Left ventricle myocardium inferior (tissue), 1 donor: ENCODE data around the gene ALDH1A1. TPM values are rescaled to one million over a fixed set of nuclear protein-coding genes. Genes with fewer than 3 reads are reported as not detected.

Experiments
- DNase-seq: peaks from one replicate; pipeline ENCODE4 v3.0.0-alpha.2; 2020
- H3K27ac ChIP-seq: fragments of 200-600 bp; replicated peaks from 2 replicates; pipeline ENCODE4 v1.8.0; 2021
- H3K27me3 ChIP-seq: fragments of 200-600 bp; 2 replicates; pipeline ENCODE4 v1.8.0; 2021; ENCODE audit warnings: low read depth
- H3K36me3 ChIP-seq: fragments of 200-600 bp; 2 replicates; pipeline ENCODE4 v1.8.0; 2021
- H3K4me1 ChIP-seq: fragments of 200-600 bp; 2 replicates; pipeline ENCODE4 v1.8.0; 2021
- H3K4me3 ChIP-seq: fragments of 200-600 bp; 2 replicates; pipeline ENCODE4 v1.8.0; 2021; ENCODE audit warnings: mild to moderate bottlenecking, moderate library complexity
- H3K9me3 ChIP-seq: fragments of 200-600 bp; replicated peaks from 2 replicates; pipeline ENCODE4 v1.8.0; 2021
- intact Hi-C: fragments of 100-400 bp; cut with micrococcal nuclease; formaldehyde crosslinking; loops from one replicate; pipeline ENCODE4 v1.11.0; 2022
- total RNA-seq: library from RNA; stranded (reverse); fragmentation: NEBNext Ultra II Directional; extraction: Animal tissue kit (Norgen Biotek cat#: 25700); gene quantifications from one replicate; pipeline ENCODE4 v1.2.1, GENCODE V29; 2021
- TF ChIP-seq, protein P1 (sequence below): fragments of 200-600 bp; IDR thresholded peaks from 2 replicates; pipeline ENCODE4 v1.8.0; 2021; ENCODE audit warnings: antibody characterized with exemption, mild to moderate bottlenecking, borderline replicate concordance
- donor health status: DM: no; HTN: yes; CAD: no; lungs with severe emphysema.

ALDH1A1 gene
- total RNA-seq, 1 donor from 2014 or later: 20.7 TPM

- intact Hi-C loops: no loop called here
- H3K27me3 ChIP-seq: no peaks in the 10 kb centered on the region
- no peaks in the 10 kb centered on the region for H3K36me3 ChIP-seq
- H3K9me3 ChIP-seq: no peaks in the 10 kb centered on the region
- H3K27ac ChIP-seq: no peak overlapping the region
- no peaks in the 10 kb centered on the region for H3K4me1 ChIP-seq
- TF ChIP-seq, protein P1, sequence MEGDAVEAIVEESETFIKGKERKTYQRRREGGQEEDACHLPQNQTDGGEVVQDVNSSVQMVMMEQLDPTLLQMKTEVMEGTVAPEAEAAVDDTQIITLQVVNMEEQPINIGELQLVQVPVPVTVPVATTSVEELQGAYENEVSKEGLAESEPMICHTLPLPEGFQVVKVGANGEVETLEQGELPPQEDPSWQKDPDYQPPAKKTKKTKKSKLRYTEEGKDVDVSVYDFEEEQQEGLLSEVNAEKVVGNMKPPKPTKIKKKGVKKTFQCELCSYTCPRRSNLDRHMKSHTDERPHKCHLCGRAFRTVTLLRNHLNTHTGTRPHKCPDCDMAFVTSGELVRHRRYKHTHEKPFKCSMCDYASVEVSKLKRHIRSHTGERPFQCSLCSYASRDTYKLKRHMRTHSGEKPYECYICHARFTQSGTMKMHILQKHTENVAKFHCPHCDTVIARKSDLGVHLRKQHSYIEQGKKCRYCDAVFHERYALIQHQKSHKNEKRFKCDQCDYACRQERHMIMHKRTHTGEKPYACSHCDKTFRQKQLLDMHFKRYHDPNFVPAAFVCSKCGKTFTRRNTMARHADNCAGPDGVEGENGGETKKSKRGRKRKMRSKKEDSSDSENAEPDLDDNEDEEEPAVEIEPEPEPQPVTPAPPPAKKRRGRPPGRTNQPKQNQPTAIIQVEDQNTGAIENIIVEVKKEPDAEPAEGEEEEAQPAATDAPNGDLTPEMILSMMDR: no peak
- no peak overlapping the region for H3K4me3 ChIP-seq
- DNase-seq: no peak
Measured at GRCh38 chr9:72898360-72898759, 54.5 kb downstream of the ALDH1A1 start.

GRCh38 chr9:72897069-72897649 lies 55.7 kb downstream of the ALDH1A1 start:
- intact Hi-C loops: no loop called here
- Histone ChIP-seq H3K4me3 (no peak overlapping the region), H3K36me3 (no peaks in the 10 kb centered on the region), H3K27ac (no peak overlapping the region), H3K9me3 (no peaks in the 10 kb centered on the region), H3K27me3 (no peaks in the 10 kb centered on the region), H3K4me1 (no peaks in the 10 kb centered on the region)
- TF ChIP-seq, protein P1: no peak
- no peak for DNase-seq

DNA sequence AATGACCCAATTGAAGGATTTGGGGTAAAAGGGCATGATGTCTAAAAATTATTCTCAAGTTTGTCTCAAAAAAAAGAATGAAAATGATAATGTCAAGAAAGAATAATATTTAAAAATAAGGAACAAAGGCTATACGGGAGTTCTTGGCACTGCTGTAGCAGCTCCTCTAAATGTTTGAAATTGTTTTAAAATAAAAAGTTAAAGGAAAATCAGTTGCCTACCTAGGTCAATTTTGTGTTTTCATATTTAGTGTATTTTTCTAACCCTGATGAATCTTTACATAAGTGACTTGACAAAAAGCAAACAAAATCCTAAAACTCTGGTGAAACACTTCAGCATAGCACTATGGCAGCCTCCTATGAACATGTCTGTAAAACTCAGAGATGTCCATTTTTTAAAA lies 56.4 kb downstream of the ALDH1A1 start:
- no peaks in the 10 kb centered on the region for H3K27me3 ChIP-seq
- no peak for DNase-seq
- no peak overlapping the region for H3K27ac ChIP-seq
- H3K36me3 ChIP-seq: no peaks in the 10 kb centered on the region
- no peak overlapping the region for H3K4me3 ChIP-seq
- no peaks in the 10 kb centered on the region for H3K9me3 ChIP-seq
- TF ChIP-seq, protein P1: no peak
- intact Hi-C loops: no loop called here
- no peaks in the 10 kb centered on the region for H3K4me1 ChIP-seq

DNA sequence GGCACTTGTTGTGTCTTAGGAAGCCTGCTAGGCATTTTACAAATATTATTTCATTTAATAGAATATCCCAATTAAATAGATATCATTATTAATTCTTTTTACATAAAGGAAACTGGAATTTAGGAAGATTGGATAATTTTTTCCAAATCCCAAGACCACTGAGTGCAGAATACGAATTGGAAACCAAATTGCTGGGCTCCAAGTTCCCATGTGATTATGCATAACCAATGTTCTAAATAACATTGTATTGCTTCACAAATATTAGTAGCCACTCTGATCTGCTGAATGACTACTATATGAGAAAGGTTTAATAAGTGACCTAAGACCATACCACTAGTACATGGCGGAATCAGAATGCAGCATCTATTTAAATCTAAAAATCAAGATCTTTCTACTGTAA lies 57.7 kb downstream of the ALDH1A1 start:
- no peaks in the 10 kb centered on the region for H3K27me3 ChIP-seq
- TF ChIP-seq, protein P1: no peak
- no peaks in the 10 kb centered on the region for H3K4me1 ChIP-seq
- H3K36me3 ChIP-seq: no peaks in the 10 kb centered on the region
- no peak overlapping the region for H3K4me3 ChIP-seq
- no peaks in the 10 kb centered on the region for H3K9me3 ChIP-seq
- H3K27ac ChIP-seq: no peak overlapping the region
- intact Hi-C loops: no loop called here
- DNase-seq: no peak

- TF ChIP-seq, protein P1: no peak
Measured at GRCh38 chr9:72894342-72894741, 58.5 kb downstream of the ALDH1A1 start.

DNA sequence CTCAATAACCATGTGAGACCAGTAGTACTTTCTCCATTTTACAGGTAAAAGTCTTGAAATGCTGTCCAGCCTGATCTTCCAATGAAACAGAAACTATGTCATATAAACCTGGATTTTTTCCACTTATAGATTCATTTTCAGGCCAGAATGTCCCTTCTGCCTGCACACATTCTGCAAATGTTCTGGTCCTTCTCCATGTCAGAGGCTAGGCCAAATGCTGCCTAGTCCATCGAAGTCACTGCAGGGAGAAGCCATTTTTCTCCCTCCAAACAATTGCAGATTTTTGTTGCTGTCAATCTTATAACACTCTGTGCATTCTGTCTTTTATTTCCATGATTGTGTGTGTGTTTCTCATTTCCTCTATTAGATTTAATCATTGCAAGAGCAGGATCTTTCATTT lies 59.4 kb downstream of the ALDH1A1 start:
- intact Hi-C loops: no loop called here
- no peaks in the 10 kb centered on the region for H3K4me1 ChIP-seq
- DNase-seq: no peak
- TF ChIP-seq, protein P1: no peak
- H3K36me3 ChIP-seq: no peaks in the 10 kb centered on the region
- H3K9me3 ChIP-seq: no peaks in the 10 kb centered on the region
- no peaks in the 10 kb centered on the region for H3K27me3 ChIP-seq
- H3K27ac ChIP-seq: no peak overlapping the region
- H3K4me3 ChIP-seq: no peak overlapping the region

More at GRCh38 chr9:72894342-72894741, 58.5 kb downstream of the ALDH1A1 start:
- Histone ChIP-seq H3K36me3 (no peaks in the 10 kb centered on the region), H3K4me1 (no peaks in the 10 kb centered on the region), H3K27me3 (no peaks in the 10 kb centered on the region), H3K27ac (no peak overlapping the region), H3K9me3 (no peaks in the 10 kb centered on the region), H3K4me3 (no peak overlapping the region)
- intact Hi-C loops: no loop called here
- no peak for DNase-seq
